ENCODE measurements around the gene NEXN.
"Not testable (repeated sequence)": the region's sequence is repeated elsewhere in the genome, so short reads cannot be mapped to it uniquely, and the experiment has no call there.

The NEXN gene

GRCh38 chr1:77906624-77907023, 18.2 kb downstream of the NEXN start:
- no peak for DNase-seq

- DNase-seq: no peak
Measured at GRCh38 chr1:77910116-77910515, 21.7 kb downstream of the NEXN start.

GRCh38 chr1:77918918-77919317, 30.5 kb downstream of the NEXN start:
- not testable (repeated sequence) for DNase-seq

GRCh38 chr1:77925518-77925917, 37.1 kb downstream of the NEXN start:
- DNase-seq: no peak

- no peak for DNase-seq
Measured at GRCh38 chr1:77925956-77926355, 37.5 kb downstream of the NEXN start.

GRCh38 chr1:77926561-77927357, 38.3 kb downstream of the NEXN start:
- no peak for DNase-seq

- no peak for DNase-seq
Measured at GRCh38 chr1:77927414-77927813, 39.0 kb downstream of the NEXN start.

- DNase-seq: no peak
Measured at GRCh38 chr1:77929806-77930205, 41.4 kb downstream of the NEXN start.

GRCh38 chr1:77938651-77939050, 50.2 kb downstream of the NEXN start:
- no peak for DNase-seq

- DNase-seq: no peak
Measured at GRCh38 chr1:77940921-77941570, 52.6 kb downstream of the NEXN start.

GRCh38 chr1:77942400-77943140, 54.1 kb downstream of the NEXN start:
- DNase-seq: no peak

- DNase-seq: no peak
Measured at GRCh38 chr1:77945345-77945744, 56.9 kb downstream of the NEXN start.

GRCh38 chr1:77948841-77949424, 60.5 kb downstream of the NEXN start:
- DNase-seq: no peak

GRCh38 chr1:77950873-77951272, 62.4 kb downstream of the NEXN start:
- no peak for DNase-seq

- DNase-seq: no peak
Measured at GRCh38 chr1:77951328-77951727, 62.9 kb downstream of the NEXN start.

- no peak for DNase-seq
Measured at GRCh38 chr1:77953907-77954306, 65.5 kb downstream of the NEXN start.

GRCh38 chr1:77954521-77954920, 66.1 kb downstream of the NEXN start:
- DNase-seq: no peak

- DNase-seq: no peak
Measured at GRCh38 chr1:77955709-77956108, 67.3 kb downstream of the NEXN start.

GRCh38 chr1:77956464-77956863, 68.0 kb downstream of the NEXN start:
- no peak for DNase-seq

GRCh38 chr1:77958391-77958790, 70.0 kb downstream of the NEXN start:
- DNase-seq: no peak

GRCh38 chr1:77958850-77959249, 70.4 kb downstream of the NEXN start:
- no peak for DNase-seq

GRCh38 chr1:77961392-77961791, 73.0 kb downstream of the NEXN start:
- no peak for DNase-seq

- no peak for DNase-seq
Measured at GRCh38 chr1:77966291-77966690, 77.9 kb downstream of the NEXN start.

GRCh38 chr1:77970192-77970591, 81.8 kb downstream of the NEXN start:
- DNase-seq: no peak
